Vagina (tissue), 2 donors: ENCODE results near the gene IQCN.

Source experiments
- POLR2A ChIP-seq, 2 donors: fragments of 450-650 bp; IDR thresholded peaks; one replicate each; pipeline ENCODE4 v1.6.1; 2017; ENCODE audit warnings: antibody characterized with exemption in 2 of 2, mild to moderate bottlenecking in 2 of 2, moderate library complexity in 2 of 2
- POLR2AphosphoS5 ChIP-seq, 2 donors: sonication (generic); formaldehyde crosslinking; IDR thresholded peaks; one replicate each; pipeline ENCODE4 v1.9.0; 2017; ENCODE audit warnings: antibody characterized with exemption in 2 of 2, mild to moderate bottlenecking in 2 of 2, low read depth in 1 of 2; ENCODE audit not compliant: insufficient read depth in 1 of 2
- TF ChIP-seq, protein P1 (sequence below), 3 experiments: fragments of 450-650 bp in 2 of 3; fragments of 200-600 bp in 1 of 3; sonication (generic) in 1 of 3; IDR thresholded peaks; one replicate each; pipeline ENCODE4 v1.5.1; 2017 to 2019; ENCODE audit warnings: antibody characterized with exemption in 3 of 3, mild to moderate bottlenecking in 2 of 3, moderate library complexity in 2 of 3

- TF ChIP-seq, protein P1, sequence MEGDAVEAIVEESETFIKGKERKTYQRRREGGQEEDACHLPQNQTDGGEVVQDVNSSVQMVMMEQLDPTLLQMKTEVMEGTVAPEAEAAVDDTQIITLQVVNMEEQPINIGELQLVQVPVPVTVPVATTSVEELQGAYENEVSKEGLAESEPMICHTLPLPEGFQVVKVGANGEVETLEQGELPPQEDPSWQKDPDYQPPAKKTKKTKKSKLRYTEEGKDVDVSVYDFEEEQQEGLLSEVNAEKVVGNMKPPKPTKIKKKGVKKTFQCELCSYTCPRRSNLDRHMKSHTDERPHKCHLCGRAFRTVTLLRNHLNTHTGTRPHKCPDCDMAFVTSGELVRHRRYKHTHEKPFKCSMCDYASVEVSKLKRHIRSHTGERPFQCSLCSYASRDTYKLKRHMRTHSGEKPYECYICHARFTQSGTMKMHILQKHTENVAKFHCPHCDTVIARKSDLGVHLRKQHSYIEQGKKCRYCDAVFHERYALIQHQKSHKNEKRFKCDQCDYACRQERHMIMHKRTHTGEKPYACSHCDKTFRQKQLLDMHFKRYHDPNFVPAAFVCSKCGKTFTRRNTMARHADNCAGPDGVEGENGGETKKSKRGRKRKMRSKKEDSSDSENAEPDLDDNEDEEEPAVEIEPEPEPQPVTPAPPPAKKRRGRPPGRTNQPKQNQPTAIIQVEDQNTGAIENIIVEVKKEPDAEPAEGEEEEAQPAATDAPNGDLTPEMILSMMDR (IDR thresholded peaks at IDR 0.05): no peak
- TF ChIP-seq POLR2A (IDR thresholded peaks at IDR 0.05) (no peak), POLR2AphosphoS5 (IDR thresholded peaks at IDR 0.05; ENCODE audit: insufficient read depth in 1 of 2, low read depth in 1 of 2) (no peak)
These were observed 11.3 kb downstream of the IQCN start for GRCh38 chr19:18262917-18263316.
